ENCODE data around the gene SNAI3. TPM values are rescaled to one million over a fixed set of nuclear protein-coding genes. Genes with fewer than 3 reads are reported as not detected.

The SNAI3 gene
- total and polyA plus RNA-seq, 9 of the 15 experiments (the other 6 are each of a cell fraction or from before 2014, with no cell fraction given) = 0.04 to 4.1 (median 0.80) TPM; not detected in 1

DNA sequence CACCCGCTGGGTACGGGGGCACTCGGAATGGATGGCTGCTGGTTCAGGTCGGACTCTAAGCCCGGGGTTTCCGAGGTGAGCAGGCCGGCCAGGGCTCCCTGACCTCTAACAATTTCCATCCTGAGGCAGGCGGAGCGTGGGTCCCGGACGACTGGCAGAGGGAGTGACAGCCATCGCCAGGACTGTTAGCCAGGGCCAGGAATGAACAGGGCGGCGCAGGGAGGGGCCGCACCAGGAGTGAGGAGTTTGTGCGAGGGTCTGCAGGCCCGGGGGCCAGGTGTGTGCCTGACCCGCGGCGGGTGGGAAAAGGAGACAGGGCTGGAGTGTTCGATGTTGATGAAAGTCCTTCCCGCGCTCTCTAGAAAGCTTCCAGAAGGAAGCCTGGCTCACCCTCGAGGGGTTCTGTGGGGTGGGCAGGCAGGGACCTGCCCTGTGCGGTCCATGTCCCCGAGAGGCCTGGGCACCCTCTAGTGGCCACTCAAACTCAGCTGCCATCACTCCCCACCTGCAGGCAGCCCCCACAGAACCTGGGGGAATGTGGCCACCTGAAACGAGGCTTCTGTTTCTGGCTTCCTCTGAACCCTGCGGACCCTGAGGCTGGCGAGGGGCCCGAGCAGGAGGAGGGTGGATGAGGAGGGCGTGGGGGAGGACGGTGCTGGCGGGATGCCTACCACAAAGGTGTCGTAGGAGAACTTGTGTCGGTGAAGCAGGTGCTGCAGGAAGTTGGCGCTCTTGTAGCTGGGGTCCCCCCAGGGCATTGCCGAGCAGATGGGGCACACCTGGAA, 11.7 kb upstream of the SNAI3 start (continued):
- TF ChIP-seq U2AF1 (optimal IDR thresholded peaks at IDR 0.05; ENCODE audit: low read depth, low read length) = no peak
- TF ChIP-seq WHSC1 (IDR thresholded peaks at IDR 0.05; ENCODE audit: low read length) = no peak
- TF ChIP-seq RUNX1 (IDR thresholded peaks at IDR 0.05; ENCODE audit: low read depth) = no peak
- TF ChIP-seq ZBTB7A (IDR thresholded peaks at IDR 0.05; ENCODE audit: borderline replicate concordance, control insufficient read depth, low read depth, low read length) = peak; percentile 48; the same call in 1 of the 2 replicates
- no peak for TF ChIP-seq PTTG1 (tag; IDR thresholded peaks at IDR 0.05; ENCODE audit: low read depth)
- TF ChIP-seq, protein P1, sequence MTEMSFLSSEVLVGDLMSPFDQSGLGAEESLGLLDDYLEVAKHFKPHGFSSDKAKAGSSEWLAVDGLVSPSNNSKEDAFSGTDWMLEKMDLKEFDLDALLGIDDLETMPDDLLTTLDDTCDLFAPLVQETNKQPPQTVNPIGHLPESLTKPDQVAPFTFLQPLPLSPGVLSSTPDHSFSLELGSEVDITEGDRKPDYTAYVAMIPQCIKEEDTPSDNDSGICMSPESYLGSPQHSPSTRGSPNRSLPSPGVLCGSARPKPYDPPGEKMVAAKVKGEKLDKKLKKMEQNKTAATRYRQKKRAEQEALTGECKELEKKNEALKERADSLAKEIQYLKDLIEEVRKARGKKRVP (CRISPR knock-in tag; IDR thresholded peaks at IDR 0.05) = no peak
- no peak for TF ChIP-seq NR4A1 (CRISPR knock-in tag; IDR thresholded peaks at IDR 0.05)
- TF ChIP-seq NR4A1 (tag; IDR thresholded peaks at IDR 0.05) = no peak
- no peak for TF ChIP-seq NR1H2 (CRISPR knock-in tag; IDR thresholded peaks at IDR 0.05)
- TF ChIP-seq DDX20 (tag; IDR thresholded peaks at IDR 0.05; ENCODE audit: low read depth) = no peak
- peak in 1 of 2 experiments; percentile 57; a peak in 2 of 4 replicates for TF ChIP-seq RAD21 (CRISPR knock-in tag; conservative IDR thresholded peaks at IDR 0.05 in 1 of 2, IDR thresholded peaks at IDR 0.05 in 1 of 2)
- TF ChIP-seq, protein P2, sequence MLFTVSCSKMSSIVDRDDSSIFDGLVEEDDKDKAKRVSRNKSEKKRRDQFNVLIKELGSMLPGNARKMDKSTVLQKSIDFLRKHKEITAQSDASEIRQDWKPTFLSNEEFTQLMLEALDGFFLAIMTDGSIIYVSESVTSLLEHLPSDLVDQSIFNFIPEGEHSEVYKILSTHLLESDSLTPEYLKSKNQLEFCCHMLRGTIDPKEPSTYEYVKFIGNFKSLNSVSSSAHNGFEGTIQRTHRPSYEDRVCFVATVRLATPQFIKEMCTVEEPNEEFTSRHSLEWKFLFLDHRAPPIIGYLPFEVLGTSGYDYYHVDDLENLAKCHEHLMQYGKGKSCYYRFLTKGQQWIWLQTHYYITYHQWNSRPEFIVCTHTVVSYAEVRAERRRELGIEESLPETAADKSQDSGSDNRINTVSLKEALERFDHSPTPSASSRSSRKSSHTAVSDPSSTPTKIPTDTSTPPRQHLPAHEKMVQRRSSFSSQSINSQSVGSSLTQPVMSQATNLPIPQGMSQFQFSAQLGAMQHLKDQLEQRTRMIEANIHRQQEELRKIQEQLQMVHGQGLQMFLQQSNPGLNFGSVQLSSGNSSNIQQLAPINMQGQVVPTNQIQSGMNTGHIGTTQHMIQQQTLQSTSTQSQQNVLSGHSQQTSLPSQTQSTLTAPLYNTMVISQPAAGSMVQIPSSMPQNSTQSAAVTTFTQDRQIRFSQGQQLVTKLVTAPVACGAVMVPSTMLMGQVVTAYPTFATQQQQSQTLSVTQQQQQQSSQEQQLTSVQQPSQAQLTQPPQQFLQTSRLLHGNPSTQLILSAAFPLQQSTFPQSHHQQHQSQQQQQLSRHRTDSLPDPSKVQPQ (CRISPR knock-in tag; IDR thresholded peaks at IDR 0.05; ENCODE audit: borderline replicate concordance) = no peak
- TF ChIP-seq, protein P3, sequence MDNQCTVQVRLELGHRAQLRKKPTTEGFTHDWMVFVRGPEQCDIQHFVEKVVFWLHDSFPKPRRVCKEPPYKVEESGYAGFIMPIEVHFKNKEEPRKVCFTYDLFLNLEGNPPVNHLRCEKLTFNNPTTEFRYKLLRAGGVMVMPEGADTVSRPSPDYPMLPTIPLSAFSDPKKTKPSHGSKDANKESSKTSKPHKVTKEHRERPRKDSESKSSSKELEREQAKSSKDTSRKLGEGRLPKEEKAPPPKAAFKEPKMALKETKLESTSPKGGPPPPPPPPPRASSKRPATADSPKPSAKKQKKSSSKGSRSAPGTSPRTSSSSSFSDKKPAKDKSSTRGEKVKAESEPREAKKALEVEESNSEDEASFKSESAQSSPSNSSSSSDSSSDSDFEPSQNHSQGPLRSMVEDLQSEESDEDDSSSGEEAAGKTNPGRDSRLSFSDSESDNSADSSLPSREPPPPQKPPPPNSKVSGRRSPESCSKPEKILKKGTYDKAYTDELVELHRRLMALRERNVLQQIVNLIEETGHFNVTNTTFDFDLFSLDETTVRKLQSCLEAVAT (IDR thresholded peaks at IDR 0.05) = no peak
- TF ChIP-seq, protein P4, sequence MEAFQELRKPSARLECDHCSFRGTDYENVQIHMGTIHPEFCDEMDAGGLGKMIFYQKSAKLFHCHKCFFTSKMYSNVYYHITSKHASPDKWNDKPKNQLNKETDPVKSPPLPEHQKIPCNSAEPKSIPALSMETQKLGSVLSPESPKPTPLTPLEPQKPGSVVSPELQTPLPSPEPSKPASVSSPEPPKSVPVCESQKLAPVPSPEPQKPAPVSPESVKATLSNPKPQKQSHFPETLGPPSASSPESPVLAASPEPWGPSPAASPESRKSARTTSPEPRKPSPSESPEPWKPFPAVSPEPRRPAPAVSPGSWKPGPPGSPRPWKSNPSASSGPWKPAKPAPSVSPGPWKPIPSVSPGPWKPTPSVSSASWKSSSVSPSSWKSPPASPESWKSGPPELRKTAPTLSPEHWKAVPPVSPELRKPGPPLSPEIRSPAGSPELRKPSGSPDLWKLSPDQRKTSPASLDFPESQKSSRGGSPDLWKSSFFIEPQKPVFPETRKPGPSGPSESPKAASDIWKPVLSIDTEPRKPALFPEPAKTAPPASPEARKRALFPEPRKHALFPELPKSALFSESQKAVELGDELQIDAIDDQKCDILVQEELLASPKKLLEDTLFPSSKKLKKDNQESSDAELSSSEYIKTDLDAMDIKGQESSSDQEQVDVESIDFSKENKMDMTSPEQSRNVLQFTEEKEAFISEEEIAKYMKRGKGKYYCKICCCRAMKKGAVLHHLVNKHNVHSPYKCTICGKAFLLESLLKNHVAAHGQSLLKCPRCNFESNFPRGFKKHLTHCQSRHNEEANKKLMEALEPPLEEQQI (IDR thresholded peaks at IDR 0.05) = no peak
- TF ChIP-seq GATAD2B (IDR thresholded peaks at IDR 0.05; ENCODE audit: borderline replicate concordance) = no peak
- no peak for TF ChIP-seq TAF15 (IDR thresholded peaks at IDR 0.05; ENCODE audit: low read depth, low read length)

All from K562 (cell line).